Endothelial cell of umbilical vein (primary cell): ENCODE measurements around the gene SLC37A1.

Experiments
- CTCF ChIP-seq, 2 donors: IDR thresholded peaks; 1 replicate in 1 of 2; 2 replicates in 1 of 2; pipeline ENCODE4 v1.5.1; 2011; ENCODE audit warnings: low read length in 2 of 2, mild to moderate bottlenecking in 2 of 2, moderate library complexity in 2 of 2, control low read depth in 1 of 2, inconsistent platforms in 1 of 2, low read depth in 1 of 2; ENCODE audit not compliant: insufficient read depth in 1 of 2; ENCODE audit errors: extremely low read depth in 1 of 2
- EZH2 ChIP-seq: IDR thresholded peaks from 2 replicates; pipeline ENCODE4 v1.6.1; 2012; ENCODE audit warnings: borderline replicate concordance, low read depth, mild to moderate bottlenecking, moderate library complexity, low read length, inconsistent platforms; ENCODE audit not compliant: severe bottlenecking
- GATA2 ChIP-seq: IDR thresholded peaks from 2 replicates; pipeline ENCODE4 v1.7.0; 2011; ENCODE audit warnings: low read depth, mild to moderate bottlenecking, moderate library complexity, mixed read lengths, low read length; ENCODE audit not compliant: insufficient read length, insufficient read depth
- JUN ChIP-seq: IDR thresholded peaks from 2 replicates; pipeline ENCODE4 v1.6.1; 2011; ENCODE audit warnings: borderline replicate concordance, low read depth; ENCODE audit not compliant: insufficient read length, insufficient read depth
- MAX ChIP-seq: IDR thresholded peaks from 2 replicates; pipeline ENCODE4 v1.6.1; 2011; ENCODE audit not compliant: insufficient read depth, insufficient read length
- MYC ChIP-seq: IDR thresholded peaks from one replicate; pipeline ENCODE4 v1.6.1; 2011; ENCODE audit warnings: mild to moderate bottlenecking, low read depth, low read length
- POLR2A ChIP-seq: IDR thresholded peaks from 2 replicates; pipeline ENCODE4 v1.6.1; 2012; ENCODE audit warnings: low read depth, mild to moderate bottlenecking, control low read depth, low read length
- POLR2AphosphoS5 ChIP-seq: IDR thresholded peaks from 2 replicates; pipeline ENCODE4 v1.6.1; 2012; ENCODE audit warnings: low read depth, mild to moderate bottlenecking, control low read depth, low read length, moderate library complexity; ENCODE audit not compliant: insufficient read depth

GRCh38 chr21:42629933-42630589 lies 116.4 kb downstream of the SLC37A1 start:
- no peak for TF ChIP-seq POLR2AphosphoS5
- no peak for TF ChIP-seq CTCF (IDR thresholded peaks at IDR 0.05; ENCODE audit: extremely low read depth in 1 of 2, insufficient read depth in 1 of 2, low read depth in 1 of 2, low read length in 2 of 2)
- TF ChIP-seq POLR2A: no peak
- TF ChIP-seq EZH2: no peak
- TF ChIP-seq MYC: no peak
- TF ChIP-seq MAX: no peak
- TF ChIP-seq GATA2: no peak
- TF ChIP-seq JUN: no peak
